Kidney (tissue), 14 donors: ENCODE data around the gene ADA. TPM values are rescaled to one million over a fixed set of nuclear protein-coding genes. Genes with fewer than 3 reads are reported as not detected.
A peak's percentile ranks its signal among the peaks of the same experiment; 100 is the strongest.

Source experiments
- DNase-seq, 5 donors: peaks; one replicate each; pipeline ENCODE4 v3.0.0-alpha.2; 2013 to 2020
- FAIRE-seq: peaks from 2 replicates; lab custom pipeline; 2012; peaks lifted over from hg19 to GRCh38; lab: Jason Lieb, UNC
- H3K27ac ChIP-seq, 2 donors: one replicate each; pipeline ENCODE4 v1.7.0; 2013; ENCODE audit warnings: low read depth in 2 of 2, low read length in 2 of 2, inconsistent platforms in 1 of 2
- H3K27me3 ChIP-seq: one replicate; pipeline ENCODE4 v1.7.1; 2013; ENCODE audit warnings: low read length, inconsistent platforms; ENCODE audit not compliant: control insufficient read depth, insufficient read depth
- H3K36me3 ChIP-seq, 3 donors: one replicate each; pipeline versions ENCODE4 v1.7.0 to v1.7.1; 2013; ENCODE audit warnings: low read length in 3 of 3, control low read depth in 1 of 3, inconsistent platforms in 1 of 3; ENCODE audit not compliant: insufficient read depth in 3 of 3, control insufficient read depth in 2 of 3
- H3K4me1 ChIP-seq, 3 donors: one replicate each; pipeline versions ENCODE4 v1.7.0 to v1.7.1; 2013; ENCODE audit warnings: low read length in 3 of 3, inconsistent platforms in 1 of 3, low read depth in 1 of 3; ENCODE audit not compliant: control insufficient read depth in 2 of 3, insufficient read depth in 2 of 3
- H3K4me3 ChIP-seq, 3 donors: one replicate each; pipeline versions ENCODE4 v1.7.0 to v1.8.1; 2013; ENCODE audit warnings: low read length in 3 of 3, control low read depth in 1 of 3, inconsistent platforms in 1 of 3
- H3K9ac ChIP-seq, 3 donors: one replicate each; pipeline versions ENCODE4 v1.7.0 to v1.7.1; 2013; ENCODE audit warnings: low read length in 3 of 3, control low read depth in 1 of 3, inconsistent platforms in 1 of 3
- H3K9me3 ChIP-seq, 3 donors: one replicate each; pipeline versions ENCODE4 v1.7.0 to v1.7.1; 2013; ENCODE audit warnings: low read length in 3 of 3, control low read depth in 1 of 3, inconsistent platforms in 1 of 3; ENCODE audit not compliant: control insufficient read depth in 2 of 3, insufficient read depth in 1 of 3
- CTCF ChIP-seq: IDR thresholded peaks from 3 replicates; pipeline ENCODE4 v1.5.1; 2012; ENCODE audit warnings: mild to moderate bottlenecking, moderate library complexity, borderline replicate concordance; ENCODE audit not compliant: insufficient read depth; ENCODE audit errors: extremely low read depth
- intact Hi-C: fragments of 100-400 bp; cut with DNase I; formaldehyde crosslinking; loops from one replicate; pipeline ENCODE4 v1.11.1; 2022
- polyA plus RNA-seq: library from polyadenylated mRNA; stranded (reverse); fragments of 350-450 nt; fragmentation: Illumina TruSeq; extraction: RNeasy Lipid Tissue Mini Kit (QIAGEN cat#74804); gene quantifications from one replicate; pipeline ENCODE4 v1.2.3, GENCODE V29; 2014; ENCODE audit warnings: low read depth, low replicate concordance; ENCODE audit not compliant: insufficient read depth
- total RNA-seq: library from RNA; stranded (reverse); fragmentation: NEBNext Ultra II Directional; extraction: Animal tissue kit (Norgen Biotek cat#: 25700); gene quantifications from one replicate; pipeline ENCODE4 v1.2.1, GENCODE V29; 2021
- donor health status: control.
- donor health status: control.
- donor health status: control.
- donor health status: control.
- donor health status: control.
- donor health status: DM: yes; HTN: yes; CAD: no.
- donor health status: Normal renal cell carcinoma (clear cell type).

Gene ADA
- total and polyA plus RNA-seq, 2 donors from 2014 or later: 3.1 to 6.5 TPM

- TF ChIP-seq CTCF: no peak
- H3K36me3 ChIP-seq: no peaks in the 10 kb centered on the region
- no peak overlapping the region for H3K9ac ChIP-seq
- H3K4me3 ChIP-seq: no peak overlapping the region
- H3K27me3 ChIP-seq: no peaks in the 10 kb centered on the region
- no peak for FAIRE-seq
- H3K27ac ChIP-seq: no peak overlapping the region
- H3K9me3 ChIP-seq: no peaks in the 10 kb centered on the region
- no peak for DNase-seq
- H3K4me1 ChIP-seq: peaks cover 0 to 10% (median 0%) of the 10 kb centered on the region in 3 donors
- intact Hi-C loops: no loop called here
These were observed 2.0 kb upstream of the ADA start for GRCh38 chr20:44653546-44653945.

- no peak overlapping the region for H3K27ac ChIP-seq
- H3K4me3 ChIP-seq: peak overlapping the region; percentile 22 to 49 (median 23)
- H3K9me3 ChIP-seq: no peaks in the 10 kb centered on the region
- H3K36me3 ChIP-seq: no peaks in the 10 kb centered on the region
- peaks cover 0 to 14% (median 0%) of the 10 kb centered on the region in 3 donors for H3K4me1 ChIP-seq
- FAIRE-seq (no peak), DNase-seq (no peak)
- intact Hi-C loops: no loop called here
- no peak for TF ChIP-seq CTCF
- H3K9ac ChIP-seq: peak overlapping the region in 1 of 3 donors; percentile 67
- no peaks in the 10 kb centered on the region for H3K27me3 ChIP-seq
These were observed 140 bp downstream of the ADA start for GRCh38 chr20:44651434-44651683.

DNA sequence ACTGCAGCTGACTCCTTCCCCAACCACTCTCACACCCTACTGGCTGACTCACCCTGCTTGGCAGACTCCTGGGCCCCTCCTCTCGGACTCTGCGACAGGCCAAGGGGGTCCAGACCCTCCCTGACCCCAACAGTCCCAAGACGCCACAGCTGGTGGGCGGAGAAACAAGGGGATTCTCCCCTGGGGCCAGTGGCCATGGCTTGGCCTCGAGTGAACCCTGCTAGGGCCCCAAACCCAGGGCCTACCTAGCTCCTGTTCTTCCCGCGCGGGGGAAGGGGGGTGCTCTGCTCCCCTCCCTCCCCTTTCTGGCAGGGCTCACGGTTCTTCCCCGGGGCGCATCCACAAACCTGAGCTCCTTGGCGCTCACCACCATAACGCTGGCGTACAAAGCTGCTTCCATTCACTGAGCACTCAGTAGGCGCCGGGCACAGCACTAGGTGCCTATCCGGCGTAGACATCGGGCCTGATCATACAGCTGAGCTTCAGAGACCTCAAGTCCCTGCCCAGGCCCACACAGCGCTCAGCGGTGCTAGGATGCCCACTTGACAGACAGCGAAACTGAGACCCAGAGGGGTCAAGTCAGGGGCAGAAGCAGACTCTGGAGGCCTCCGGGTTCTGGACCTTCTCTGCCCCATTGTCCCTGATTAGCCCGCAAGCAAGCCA lies 597 bp downstream of the ADA start:
- H3K36me3 ChIP-seq: no peaks in the 10 kb centered on the region
- H3K27ac ChIP-seq: no peak overlapping the region
- H3K4me1 ChIP-seq: peaks cover 0 to 18% (median 0%) of the 10 kb centered on the region in 3 donors
- intact Hi-C loops: no loop called here
- no peak for FAIRE-seq
- peak overlapping the region; percentile 22 to 49 (median 23) for H3K4me3 ChIP-seq
- H3K9me3 ChIP-seq: no peaks in the 10 kb centered on the region
- H3K27me3 ChIP-seq: no peaks in the 10 kb centered on the region
- peak in 1 of 5 donors; percentile 76 for DNase-seq
- no peak for TF ChIP-seq CTCF
- peak overlapping the region in 2 of 3 donors; percentile 60 to 67 for H3K9ac ChIP-seq

DNA sequence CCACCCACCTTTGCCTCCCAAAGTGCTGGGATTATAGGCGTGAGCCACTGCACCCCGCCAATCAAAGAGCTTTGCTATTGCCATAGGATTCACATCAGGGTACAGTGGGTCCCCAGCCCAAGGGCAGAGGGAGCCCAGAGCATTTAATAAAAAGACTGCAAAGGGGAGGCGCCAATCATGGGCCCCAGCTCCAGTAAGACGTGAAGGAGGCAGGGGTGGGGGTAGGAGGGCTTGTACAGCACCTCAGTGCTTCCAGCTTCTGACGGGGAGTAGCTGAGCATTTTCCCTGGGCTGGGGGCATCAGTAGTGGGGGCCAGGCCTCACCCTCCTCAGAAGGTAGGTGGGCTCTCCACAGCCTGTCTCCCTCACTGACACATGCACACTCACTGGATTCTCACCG lies 1.5 kb downstream of the ADA start:
- FAIRE-seq (no peak), DNase-seq (peak in 1 of 5 donors; percentile 50)
- H3K4me1 ChIP-seq: peaks cover 0 to 20% (median 0%) of the 10 kb centered on the region in 3 donors
- TF ChIP-seq CTCF: no peak
- intact Hi-C loops: no loop called here
- no peak overlapping the region for H3K9ac ChIP-seq
- no peaks in the 10 kb centered on the region for H3K27me3 ChIP-seq
- no peaks in the 10 kb centered on the region for H3K9me3 ChIP-seq
- no peaks in the 10 kb centered on the region for H3K36me3 ChIP-seq
- no peak overlapping the region for H3K27ac ChIP-seq
- H3K4me3 ChIP-seq: no peak overlapping the region
